Ovary (tissue), 9 donors: ENCODE measurements around the gene PADI1. TPM values are rescaled to one million over a fixed set of nuclear protein-coding genes. Genes with fewer than 3 reads are reported as not detected.
"Not testable (repeated sequence)": the region's sequence is repeated elsewhere in the genome, so short reads cannot be mapped to it uniquely, and the experiment has no call there.

Source experiments
- DNase-seq, 5 donors: peaks; one replicate each; pipeline ENCODE4 v3.0.0-alpha.2; 2019 to 2020
- H3K27ac ChIP-seq, 2 donors: fragments of 200-600 bp; one replicate each; pipeline versions ENCODE4 v1.5.1 to v1.8.0; 2019 to 2022
- H3K27me3 ChIP-seq: fragments of 200-600 bp; one replicate; pipeline ENCODE4 v1.8.0; 2022
- H3K36me3 ChIP-seq: fragments of 200-600 bp; sonication (generic); one replicate; pipeline ENCODE4 v1.5.1; 2019
- H3K4me1 ChIP-seq: one replicate; pipeline ENCODE4 v1.8.1; 2013; ENCODE audit warnings: mild to moderate bottlenecking, moderate library complexity; ENCODE audit not compliant: insufficient read depth
- H3K4me3 ChIP-seq: fragments of 200-600 bp; sonication (generic); one replicate; pipeline ENCODE4 v1.5.1; 2017
- H3K9me3 ChIP-seq, 2 donors: fragments of 200-600 bp in 1 of 2; sonication (generic) in 1 of 2; one replicate each; pipeline versions ENCODE4 v1.5.1 to v1.8.1; 2013 to 2019; ENCODE audit warnings: mild to moderate bottlenecking in 1 of 2, moderate library complexity in 1 of 2
- EP300 ChIP-seq: sonication (generic); formaldehyde crosslinking; IDR thresholded peaks from one replicate; pipeline ENCODE4 v1.6.1; 2017; ENCODE audit warnings: antibody characterized with exemption
- POLR2A ChIP-seq: fragments of 450-650 bp; IDR thresholded peaks from one replicate; pipeline ENCODE4 v1.6.1; 2017; ENCODE audit warnings: antibody characterized with exemption, mild to moderate bottlenecking, moderate library complexity
- WGBS, 3 donors: extraction: QIAGEN DNeasy Blood & Tissue Kit in 1 of 3; methylation state at CpG; one replicate each; pipeline versions ENCODE4 v1.1.5 to v1.1.7; 2013 to 2017; 5-methylcytosine and 5-hydroxymethylcytosine counted together
- intact Hi-C, 4 donors: fragments of 100-400 bp; cut with DNase I; formaldehyde crosslinking; loops; one replicate each; pipeline versions ENCODE4 v1.11.0 to v1.15.1; 2022 to 2023
- polyA plus RNA-seq, 2 donors: library from polyadenylated mRNA; stranded (reverse); fragments of 200-250 nt in 1 of 2; fragments of 350-450 nt in 1 of 2; fragmentation: Illumina TruSeq in 1 of 2; extraction: RNeasy Lipid Tissue Mini Kit (QIAGEN cat#74804) in 1 of 2; gene quantifications; one replicate each; pipeline ENCODE4 v1.2.3, GENCODE V29; 2013 to 2014
- total RNA-seq, 7 donors: library from RNA; depleted of rRNA in 2 of 7; stranded (reverse); fragments of >200 nt in 2 of 7; fragmentation: NEBNext Ultra II Directional in 3 of 7; extraction: Animal tissue kit (Norgen Biotek cat#: 25700) in 3 of 7; gene quantifications; one replicate each; pipeline versions ENCODE4 v1.1.0 to v1.2.4, GENCODE V29; 2016 to 2023
- TF ChIP-seq, protein P1 (sequence below), 3 donors: fragments of 450-650 bp in 2 of 3; fragments of 200-600 bp in 1 of 3; IDR thresholded peaks; one replicate each; pipeline versions ENCODE4 v1.5.1 to v1.8.0; 2016 to 2022; ENCODE audit warnings: antibody characterized with exemption in 3 of 3, mild to moderate bottlenecking in 1 of 3
- donor health status: DM: no; HTN: no; CAD: no; lungs with moderate emphysema.
- donor health status: DM: no; HTN: no; CAD: no.
- donor health status: Bipolar disorder and iron deficiency.
- donor health status: DM: yes; HTN: yes; CAD: no.
- donor health status: DM: no; HTN: no; CAD: no.
- donor health status: DM: yes; HTN: yes; CAD: no.

The PADI1 gene
- total and polyA plus RNA-seq, 9 donors = 0.07 TPM; not detected in 8

- intact Hi-C loops = loop anchor here (5.0 to 10.0 kb wide), 6 partner anchors 103 to 281 kb away; no protein-coding TSS in a partner anchor
- WGBS, 3 donors = 83 to 94% (median 91%) methylated on average over 9 of the region's 9 CpGs
- TF ChIP-seq, protein P1, sequence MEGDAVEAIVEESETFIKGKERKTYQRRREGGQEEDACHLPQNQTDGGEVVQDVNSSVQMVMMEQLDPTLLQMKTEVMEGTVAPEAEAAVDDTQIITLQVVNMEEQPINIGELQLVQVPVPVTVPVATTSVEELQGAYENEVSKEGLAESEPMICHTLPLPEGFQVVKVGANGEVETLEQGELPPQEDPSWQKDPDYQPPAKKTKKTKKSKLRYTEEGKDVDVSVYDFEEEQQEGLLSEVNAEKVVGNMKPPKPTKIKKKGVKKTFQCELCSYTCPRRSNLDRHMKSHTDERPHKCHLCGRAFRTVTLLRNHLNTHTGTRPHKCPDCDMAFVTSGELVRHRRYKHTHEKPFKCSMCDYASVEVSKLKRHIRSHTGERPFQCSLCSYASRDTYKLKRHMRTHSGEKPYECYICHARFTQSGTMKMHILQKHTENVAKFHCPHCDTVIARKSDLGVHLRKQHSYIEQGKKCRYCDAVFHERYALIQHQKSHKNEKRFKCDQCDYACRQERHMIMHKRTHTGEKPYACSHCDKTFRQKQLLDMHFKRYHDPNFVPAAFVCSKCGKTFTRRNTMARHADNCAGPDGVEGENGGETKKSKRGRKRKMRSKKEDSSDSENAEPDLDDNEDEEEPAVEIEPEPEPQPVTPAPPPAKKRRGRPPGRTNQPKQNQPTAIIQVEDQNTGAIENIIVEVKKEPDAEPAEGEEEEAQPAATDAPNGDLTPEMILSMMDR (IDR thresholded peaks at IDR 0.05) = no peak
- TF ChIP-seq POLR2A = no peak
- TF ChIP-seq EP300 = no peak
These were observed 30.4 kb downstream of the PADI1 start for GRCh38 chr1:17235135-17235885.

DNA sequence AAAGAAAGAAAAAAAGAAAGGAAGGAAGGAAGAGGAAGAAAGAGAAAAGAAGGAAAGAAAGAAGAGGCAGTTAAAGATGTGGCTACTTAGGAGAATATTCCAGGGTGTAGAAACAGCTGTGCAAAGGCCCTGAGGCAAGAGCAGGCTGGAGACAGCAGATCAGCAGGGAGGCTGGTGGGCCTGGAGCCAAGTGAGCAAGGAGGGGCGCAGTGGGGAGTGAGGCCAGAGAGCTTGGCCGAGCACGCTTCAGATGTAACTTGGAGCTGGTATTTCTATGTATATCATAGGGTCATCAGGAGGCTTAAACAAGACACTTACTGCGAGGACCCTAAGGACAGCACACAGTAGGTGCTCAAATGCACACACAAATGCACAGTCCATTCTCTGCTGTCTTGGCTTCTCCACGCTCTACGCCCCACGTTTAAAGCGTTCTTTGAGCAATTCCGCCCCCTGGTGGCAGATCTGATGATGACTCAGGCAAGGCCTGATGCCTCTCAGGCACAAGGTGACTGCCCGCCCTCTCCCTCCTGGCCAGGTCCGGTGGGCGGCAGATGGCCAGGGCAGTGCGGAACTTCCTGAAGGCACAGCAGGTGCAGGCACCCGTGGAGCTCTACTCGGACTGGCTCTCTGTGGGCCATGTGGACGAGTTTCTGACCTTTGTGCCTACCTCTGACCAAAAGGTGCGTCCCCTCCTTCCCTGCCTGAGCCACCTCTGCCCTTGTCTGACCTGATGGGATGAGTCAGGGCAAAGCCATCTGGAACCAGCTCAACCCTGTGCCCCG is 32.0 kb downstream of the PADI1 start:
- intact Hi-C loops = loop anchor here (2.0 to 10.0 kb wide), 8 partner anchors 105 to 282 kb away; no protein-coding TSS in a partner anchor
- Histone ChIP-seq H3K9me3 (no peaks in the 10 kb centered on the region), H3K27ac (no peak overlapping the region), H3K4me1 (no peaks in the 10 kb centered on the region), H3K4me3 (no peak overlapping the region), H3K36me3 (no peaks in the 10 kb centered on the region), H3K27me3 (no peaks in the 10 kb centered on the region)
- TF ChIP-seq EP300 (no peak), POLR2A (no peak)
- TF ChIP-seq, protein P1 (IDR thresholded peaks at IDR 0.05) = peak; percentile 76 to 80 (median 78)
- DNase-seq = peak; percentile 75 to 90 (median 86)
- 19 to 22% (median 20%) methylated on average over 14 to 18 of the region's 18 CpGs for WGBS, 3 donors

More at GRCh38 chr1:17235135-17235885, 30.4 kb downstream of the PADI1 start:
- no peak for DNase-seq
- Histone ChIP-seq H3K4me1 (no peaks in the 10 kb centered on the region), H3K4me3 (no peak overlapping the region), H3K27ac (no peak overlapping the region), H3K27me3 (no peaks in the 10 kb centered on the region), H3K9me3 (no peaks in the 10 kb centered on the region), H3K36me3 (no peaks in the 10 kb centered on the region)

- H3K9me3 ChIP-seq = no peaks in the 10 kb centered on the region
- no peak overlapping the region for H3K27ac ChIP-seq
- DNase-seq = no peak
- no peaks in the 10 kb centered on the region for H3K36me3 ChIP-seq
- TF ChIP-seq EP300 (no peak), POLR2A (no peak)
- TF ChIP-seq, protein P1 (IDR thresholded peaks at IDR 0.05) = no peak
- intact Hi-C loops = loop anchor here (2.0 to 10.0 kb wide), 8 partner anchors 105 to 283 kb away; no protein-coding TSS in a partner anchor
- no peaks in the 10 kb centered on the region for H3K27me3 ChIP-seq
- no peaks in the 10 kb centered on the region for H3K4me1 ChIP-seq
- H3K4me3 ChIP-seq = no peak overlapping the region
- WGBS, 3 donors = 78 to 85% (median 80%) methylated on average over 4 of the region's 4 CpGs
These were observed 32.6 kb downstream of the PADI1 start for GRCh38 chr1:17237561-17237903.

DNA sequence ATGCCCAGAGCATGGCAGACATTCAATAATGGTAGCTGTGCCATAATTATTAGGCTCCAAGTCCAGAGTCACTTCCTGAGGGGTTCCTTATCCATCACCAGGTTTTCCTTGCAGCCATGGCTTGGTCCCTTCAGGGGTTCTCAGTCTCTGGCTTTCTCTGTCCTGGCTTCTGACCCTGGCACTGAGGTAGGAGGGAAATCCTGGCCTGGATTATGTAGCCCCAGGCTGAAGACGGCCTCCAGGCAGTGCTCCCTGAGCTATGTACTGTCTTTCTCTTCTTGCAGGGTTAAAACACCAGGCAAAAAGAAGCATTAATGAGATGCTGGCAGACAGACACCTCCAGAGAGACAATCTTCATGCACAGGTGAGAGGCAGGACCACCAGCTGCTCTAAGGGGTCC is 34.5 kb downstream of the PADI1 start:
- Histone ChIP-seq H3K9me3 (no peaks in the 10 kb centered on the region), H3K36me3 (no peaks in the 10 kb centered on the region), H3K4me1 (no peaks in the 10 kb centered on the region), H3K27me3 (no peaks in the 10 kb centered on the region), H3K27ac (no peak overlapping the region), H3K4me3 (no peak overlapping the region)
- 19 to 47% (median 37%) methylated on average over 1 of the region's 1 CpG for WGBS, 3 donors
- intact Hi-C loops = loop anchor here (5.0 to 10.0 kb wide), 6 partner anchors 107 to 285 kb away; no protein-coding TSS in a partner anchor
- TF ChIP-seq POLR2A (no peak), EP300 (no peak)
- TF ChIP-seq, protein P1 (IDR thresholded peaks at IDR 0.05) = no peak
- DNase-seq = peak in 1 of 5 donors; percentile 43

DNA sequence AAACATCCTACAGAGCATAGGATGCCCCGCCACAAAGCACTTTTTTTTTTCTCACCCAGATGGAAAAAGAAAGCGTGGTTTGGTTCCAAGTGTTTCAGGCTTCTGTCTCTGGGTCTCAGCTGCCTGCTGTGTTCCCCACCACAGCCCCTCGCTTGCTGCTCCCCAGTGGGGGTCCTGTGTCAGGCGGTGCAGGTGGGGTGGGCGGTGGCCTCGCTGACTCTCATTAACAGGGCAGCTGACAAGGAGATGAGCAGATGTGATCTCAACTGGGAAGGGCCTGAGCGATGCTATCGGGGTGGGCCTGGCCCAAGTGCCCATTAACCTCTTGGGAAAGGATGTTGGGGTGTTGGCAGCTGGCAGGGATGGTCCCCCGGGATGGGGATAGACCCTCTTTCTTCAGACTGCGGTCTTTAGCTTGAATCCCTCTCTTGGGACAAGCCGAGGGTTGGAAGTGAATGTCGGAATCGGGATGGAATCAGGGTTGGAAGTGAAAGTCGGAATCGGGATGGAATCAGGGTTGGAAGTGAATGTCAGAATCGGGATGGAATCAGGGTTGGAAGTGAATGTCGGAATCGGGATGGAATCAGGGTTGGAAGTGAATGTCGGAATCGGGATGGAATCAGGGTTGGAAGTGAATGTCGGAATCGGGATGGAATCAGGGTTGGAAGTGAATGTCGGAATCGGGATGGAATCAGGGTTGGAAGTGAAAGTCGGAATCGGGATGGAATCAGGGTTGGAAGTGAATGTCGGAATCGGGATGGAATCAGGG is 36.3 kb downstream of the PADI1 start:
- intact Hi-C loops, H3K27ac ChIP-seq, DNase-seq, H3K4me3 ChIP-seq, H3K9me3 ChIP-seq, H3K4me1 ChIP-seq, H3K36me3 ChIP-seq, H3K27me3 ChIP-seq: not testable (repeated sequence)
- WGBS, 3 donors = 50 to 79% (median 68%) methylated on average over 21 to 28 of the region's 28 CpGs

GRCh38 chr1:17241780-17242074 is 36.8 kb downstream of the PADI1 start:
- intact Hi-C loops, H3K36me3 ChIP-seq, H3K27me3 ChIP-seq, H3K9me3 ChIP-seq, H3K4me1 ChIP-seq, DNase-seq, H3K27ac ChIP-seq, H3K4me3 ChIP-seq: not testable (repeated sequence)
- 76 to 88% (median 84%) methylated on average over 11 of the region's 11 CpGs for WGBS, 3 donors
